Measurements from ENCODE around the gene ZMYND8.

Gene ZMYND8

DNA sequence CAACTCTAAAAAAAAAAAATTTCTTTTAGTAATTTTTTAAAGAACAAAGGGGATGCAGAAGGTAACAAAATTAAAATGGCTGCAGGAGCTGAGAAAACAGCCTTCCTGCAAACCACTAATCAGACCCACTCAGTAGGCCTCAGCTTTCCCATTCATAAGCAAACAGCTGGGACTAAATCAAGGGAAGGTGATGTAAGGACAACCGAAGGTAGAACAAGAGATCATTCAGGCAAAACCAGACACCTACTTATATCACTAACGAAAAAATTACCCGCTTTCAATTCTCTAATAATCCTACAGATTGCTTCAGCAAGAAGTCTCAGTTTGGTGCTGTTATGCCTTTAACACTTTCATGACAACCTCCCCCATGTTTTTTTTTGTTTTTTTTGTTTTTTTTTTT, 124.0 kb downstream of the ZMYND8 start:
- TF ChIP-seq CTCF (IDR thresholded peaks at IDR 0.05; ENCODE audit: borderline replicate concordance, insufficient read depth, low read depth, low read length) = no peak
- no peak overlapping the region for H3K4me3 ChIP-seq (ENCODE audit: low read depth, low read length)

- no peak overlapping the region for H3K4me3 ChIP-seq (ENCODE audit: low read depth, low read length)
Measured at GRCh38 chr20:47231382-47232039, 125.0 kb downstream of the ZMYND8 start.

GRCh38 chr20:47230811-47231256, 125.7 kb downstream of the ZMYND8 start:
- no peak for TF ChIP-seq CTCF (IDR thresholded peaks at IDR 0.05; ENCODE audit: borderline replicate concordance, insufficient read depth, low read depth, low read length)

More at GRCh38 chr20:47231382-47232039, 125.0 kb downstream of the ZMYND8 start:
- no peak for TF ChIP-seq CTCF (IDR thresholded peaks at IDR 0.05; ENCODE audit: borderline replicate concordance, insufficient read depth, low read depth, low read length)

GRCh38 chr20:47228654-47229053, 127.8 kb downstream of the ZMYND8 start:
- H3K4me3 ChIP-seq (ENCODE audit: low read depth, low read length) = no peak overlapping the region
- TF ChIP-seq CTCF (IDR thresholded peaks at IDR 0.05; ENCODE audit: borderline replicate concordance, insufficient read depth, low read depth, low read length) = no peak

More at GRCh38 chr20:47230811-47231256, 125.7 kb downstream of the ZMYND8 start:
- H3K4me3 ChIP-seq (ENCODE audit: low read depth, low read length) = no peak overlapping the region

DNA sequence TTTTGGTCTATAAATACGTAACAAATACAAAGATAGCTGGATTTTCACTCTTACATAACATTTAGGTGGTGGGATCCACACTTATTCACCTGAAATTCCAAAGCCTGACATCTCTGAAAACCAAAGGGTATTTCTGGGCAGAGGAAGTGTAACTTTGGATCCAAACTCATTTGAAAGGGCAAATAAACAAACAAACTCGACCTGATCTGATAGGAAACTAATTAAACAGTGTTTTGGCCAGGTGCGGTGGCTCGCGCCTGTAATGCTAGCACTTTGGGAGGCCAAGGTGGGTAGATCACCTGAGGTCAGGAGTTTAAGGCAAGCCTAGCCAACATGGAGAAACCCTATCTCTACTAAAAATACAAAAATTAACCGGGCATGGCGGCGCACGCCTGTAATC, 128.9 kb downstream of the ZMYND8 start:
- no peak for TF ChIP-seq CTCF (IDR thresholded peaks at IDR 0.05; ENCODE audit: borderline replicate concordance, insufficient read depth, low read depth, low read length)
- H3K4me3 ChIP-seq (ENCODE audit: low read depth, low read length) = no peak overlapping the region

- no peak for TF ChIP-seq CTCF (IDR thresholded peaks at IDR 0.05; ENCODE audit: borderline replicate concordance, insufficient read depth, low read depth, low read length)
- no peak overlapping the region for H3K4me3 ChIP-seq (ENCODE audit: low read depth, low read length)
Measured at GRCh38 chr20:47227119-47227518, 129.4 kb downstream of the ZMYND8 start.

DNA sequence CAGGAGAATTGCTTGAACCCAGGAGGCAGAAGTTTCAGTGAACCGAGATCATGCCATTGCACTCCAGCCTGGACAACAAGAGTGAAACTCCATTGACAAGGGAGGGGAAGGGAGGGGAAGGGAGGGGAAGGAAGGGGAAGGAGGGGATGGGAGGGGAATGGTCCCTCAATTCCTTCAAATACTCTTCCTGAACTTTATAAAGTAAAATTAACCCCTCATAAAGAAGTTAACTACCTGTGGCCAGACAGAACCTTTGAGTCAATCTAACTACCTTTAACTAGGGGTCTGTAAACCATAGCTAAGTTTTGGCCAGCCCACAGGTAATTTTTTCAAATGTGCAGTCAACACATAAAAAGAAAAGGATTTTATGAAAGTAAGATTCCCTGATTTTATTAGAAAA, 131.0 kb downstream of the ZMYND8 start:
- H3K4me3 ChIP-seq (ENCODE audit: low read depth, low read length) = no peak overlapping the region
- no peak for TF ChIP-seq CTCF (IDR thresholded peaks at IDR 0.05; ENCODE audit: borderline replicate concordance, insufficient read depth, low read depth, low read length)

Measured in GM12875 (cell line).